Activated effector memory CD4-positive, alpha-beta T cell treated with anti-CD3 and anti-CD28 coated beads, Interleukin-2, amount 50 U/mL, for 16 hours (primary cell): ENCODE measurements around the gene HDAC4.

Experiments used
- DNase-seq: peaks from one replicate; pipeline ENCODE4 v3.0.0-alpha.2; 2020

Gene HDAC4

GRCh38 chr2:239129147-239129920 is 271.5 kb downstream of the HDAC4 start:
- DNase-seq = no peak

- DNase-seq = no peak
Measured at GRCh38 chr2:239128706-239129105, 272.1 kb downstream of the HDAC4 start.

GRCh38 chr2:239127513-239127912 is 273.3 kb downstream of the HDAC4 start:
- no peak for DNase-seq

GRCh38 chr2:239125726-239126675 is 274.8 kb downstream of the HDAC4 start:
- DNase-seq = no peak

- DNase-seq = no peak
Measured at GRCh38 chr2:239124152-239124899, 276.5 kb downstream of the HDAC4 start.

GRCh38 chr2:239122421-239123110 is 278.3 kb downstream of the HDAC4 start:
- DNase-seq = no peak

- no peak for DNase-seq
Measured at GRCh38 chr2:239121600-239122012, 279.2 kb downstream of the HDAC4 start.

GRCh38 chr2:239120664-239121063 is 280.2 kb downstream of the HDAC4 start:
- DNase-seq = no peak

GRCh38 chr2:239119346-239120126 is 281.3 kb downstream of the HDAC4 start:
- DNase-seq = no peak

- DNase-seq = no peak
Measured at GRCh38 chr2:239118675-239119211, 282.1 kb downstream of the HDAC4 start.

- no peak for DNase-seq
Measured at GRCh38 chr2:239118264-239118663, 282.6 kb downstream of the HDAC4 start.

GRCh38 chr2:239117831-239118230 is 283.0 kb downstream of the HDAC4 start:
- no peak for DNase-seq

GRCh38 chr2:239116456-239117246 is 284.2 kb downstream of the HDAC4 start:
- no peak for DNase-seq

- no peak for DNase-seq
Measured at GRCh38 chr2:239115616-239116015, 285.2 kb downstream of the HDAC4 start.

GRCh38 chr2:239114616-239115265 is 286.1 kb downstream of the HDAC4 start:
- DNase-seq = no peak

- DNase-seq = no peak
Measured at GRCh38 chr2:239114119-239114581, 286.7 kb downstream of the HDAC4 start.

GRCh38 chr2:239113615-239114014 is 287.2 kb downstream of the HDAC4 start:
- no peak for DNase-seq

GRCh38 chr2:239113171-239113570 is 287.6 kb downstream of the HDAC4 start:
- DNase-seq = no peak

GRCh38 chr2:239112127-239112774 is 288.6 kb downstream of the HDAC4 start:
- DNase-seq = no peak
